SK-N-SH (cell line): ENCODE data around the gene FXYD5.

ENCODE experiments used
- CHD2 ChIP-seq: fragments of 150-350 bp; IDR thresholded peaks from 2 replicates; pipeline ENCODE4 v1.6.1; 2018; ENCODE audit warnings: low read length; ENCODE audit not compliant: partially characterized antibody
- CTCF ChIP-seq: fragments of 200-600 bp; sonication (generic); IDR thresholded peaks from 2 replicates; pipeline ENCODE4 v1.6.1; 2017; ENCODE audit warnings: antibody characterized with exemption, mild to moderate bottlenecking, moderate library complexity
- EP300 ChIP-seq, 2 experiments: IDR thresholded peaks; 2 replicates each; pipeline versions ENCODE4 v1.4.0 to v1.6.1; 2012; ENCODE audit warnings: borderline replicate concordance in 1 of 2, low read depth in 1 of 2, low read length in 1 of 2
- EZH2phosphoT487 ChIP-seq: fragments of 200-600 bp; sonication (generic); IDR thresholded peaks from 2 replicates; pipeline ENCODE4 v1.6.1; 2017; ENCODE audit warnings: low read depth, mixed run types, mild to moderate bottlenecking, antibody characterized with exemption, moderate library complexity, borderline replicate concordance
- MAX ChIP-seq: IDR thresholded peaks from 2 replicates; pipeline ENCODE4 v1.4.0; 2012; ENCODE audit warnings: low read depth
- MXI1 ChIP-seq: IDR thresholded peaks from 2 replicates; pipeline ENCODE4 v1.6.1; 2012; ENCODE audit warnings: mild to moderate bottlenecking, low read depth, low read length, improper control_type of control experiment
- POLR2AphosphoS5 ChIP-seq: IDR thresholded peaks from 2 replicates; pipeline ENCODE4 v1.6.1; 2012; ENCODE audit warnings: low read depth, low read length
- SIN3A ChIP-seq: IDR thresholded peaks from 2 replicates; pipeline ENCODE4 v1.6.1; 2012; ENCODE audit warnings: low read depth, mild to moderate bottlenecking, low read length, moderate library complexity, borderline replicate concordance
- SMC3 ChIP-seq: IDR thresholded peaks from 2 replicates; pipeline ENCODE4 v1.6.1; 2012; ENCODE audit warnings: low read depth, low read length, improper control_type of control experiment
- TAF1 ChIP-seq: IDR thresholded peaks from 2 replicates; pipeline ENCODE4 v1.6.1; 2012; ENCODE audit warnings: low read depth, mild to moderate bottlenecking, low read length, moderate library complexity, borderline replicate concordance
- YY1 ChIP-seq: IDR thresholded peaks from 2 replicates; pipeline ENCODE4 v1.4.0; 2012; ENCODE audit warnings: low read depth, mild to moderate bottlenecking
- ZBTB33 ChIP-seq: IDR thresholded peaks from 2 replicates; pipeline ENCODE4 v1.4.0; 2012; ENCODE audit warnings: low read depth, borderline replicate concordance

GRCh38 chr19:35213663-35214632 is 59.4 kb downstream of the FXYD5 start:
- TF ChIP-seq CTCF = no peak
- no peak for TF ChIP-seq EZH2phosphoT487
- peak; percentile 80 for TF ChIP-seq MAX
- no peak; the same call in 1 of the 2 replicates for TF ChIP-seq SIN3A
- no peak for TF ChIP-seq TAF1
- peak; percentile 21 for TF ChIP-seq CHD2
- TF ChIP-seq MXI1 = peak; percentile 46
- TF ChIP-seq POLR2AphosphoS5 = no peak
- TF ChIP-seq ZBTB33 = no peak
- no peak for TF ChIP-seq SMC3
- TF ChIP-seq EP300 (IDR thresholded peaks at IDR 0.05; ENCODE audit: borderline replicate concordance in 1 of 2, low read depth in 1 of 2, low read length in 1 of 2) = peak in 1 of 2 experiments; percentile 13; a peak in 1 of 4 replicates
- TF ChIP-seq YY1 = no peak
